HG03060 (cell line): ENCODE data around the gene KCND1.

Experiments
- ATAC-seq: cut with Tn5 transposase; IDR thresholded peaks from one replicate; pipeline ENCODE4 v1.9.1; 2021; ENCODE audit warnings: low read depth, moderate number of reproducible peaks; ENCODE audit not compliant: unreplicated experiment

Gene KCND1

GRCh38 chrX:48914593-48915493 lies 56.8 kb downstream of the KCND1 start:
- ATAC-seq = no peak

GRCh38 chrX:48913605-48914366 lies 57.9 kb downstream of the KCND1 start:
- ATAC-seq = no peak

GRCh38 chrX:48911412-48912182 lies 60.0 kb downstream of the KCND1 start, which contains the start of gene SLC35A2:
TSS of gene SLC35A2 (minus strand) at chrX:48911646. CDS start at chrX:48911636, 10 bp downstream.
- ATAC-seq = peak; percentile 45
